SK-N-SH (cell line): ENCODE measurements around the gene ZNF180. TPM values are rescaled to one million over a fixed set of nuclear protein-coding genes. Genes with fewer than 3 reads are reported as not detected.

Experiments used
- CTCF ChIA-PET: fragments of 300-600, 350-600 bp; formaldehyde crosslinking; extraction: SDS; loops from one replicate; lab custom pipeline; 2021; lab: Yijun Ruan, JAX
- POLR2A ChIA-PET: fragments of 350-600 bp; sonication (Branson Sonifier 250); formaldehyde crosslinking; extraction: SDS; loops from one replicate; lab custom pipeline; 2020; ENCODE audit warnings: antibody characterized with exemption, inconsistent platforms; lab: Yijun Ruan, JAX
- DNase-seq: peaks from one replicate; pipeline ENCODE4 v3.0.0; 2012
- H2AFZ ChIP-seq: fragments of 200-600 bp; sonication (generic); 2 replicates; pipeline ENCODE4 v1.8.1; 2016; ENCODE audit warnings: antibody characterized with exemption, mild to moderate bottlenecking, low read depth
- H3F3A ChIP-seq: fragments of 200-600 bp; sonication (generic); replicated peaks from 2 replicates; pipeline ENCODE3; 2016; ENCODE audit warnings: antibody characterized with exemption, mild to moderate bottlenecking; ENCODE audit not compliant: insufficient read depth
- H3K27ac ChIP-seq, 2 experiments: fragments of 200-500 bp in 1 of 2; fragments of 200-600 bp in 1 of 2; sonication (Bioruptor generic) in 1 of 2; sonication (generic), shearing (Covaris generic) in 1 of 2; 2 replicates each; pipeline versions ENCODE4 v1.5.1 to v1.6.1; 2014 to 2016; ENCODE audit warnings: low read depth in 2 of 2, inconsistent platforms in 1 of 2, low read length in 1 of 2, mild to moderate bottlenecking in 1 of 2, mixed read lengths in 1 of 2
- H3K27me3 ChIP-seq: fragments of 200-600 bp; sonication (generic), shearing (Covaris generic); 2 replicates; pipeline ENCODE4 v1.6.1; 2016; ENCODE audit warnings: mixed run types; ENCODE audit not compliant: insufficient read depth
- H3K36me3 ChIP-seq, 2 experiments: fragments of 200-500 bp in 1 of 2; fragments of 200-600 bp in 1 of 2; sonication (Bioruptor generic) in 1 of 2; sonication (generic) in 1 of 2; replicated peaks in 1 of 2; 2 replicates each; pipeline versions ENCODE3 to v1.5.1; 2014 to 2016; ENCODE audit warnings: low read length in 1 of 2, mild to moderate bottlenecking in 1 of 2; ENCODE audit not compliant: insufficient read depth in 2 of 2, control insufficient read depth in 1 of 2
- H3K4me1 ChIP-seq, 2 experiments: fragments of 200-500 bp in 1 of 2; fragments of 200-600 bp in 1 of 2; sonication (Bioruptor generic) in 1 of 2; sonication (generic), shearing (Covaris generic) in 1 of 2; 2 replicates each; pipeline versions ENCODE4 v1.5.1 to v1.6.1; 2014 to 2016; ENCODE audit warnings: low read depth in 1 of 2, low read length in 1 of 2, mixed run types in 1 of 2; ENCODE audit not compliant: insufficient read depth in 2 of 2, control insufficient read depth in 1 of 2
- H3K4me2 ChIP-seq: fragments of 200-600 bp; sonication (generic), shearing (Covaris generic); 2 replicates; pipeline ENCODE4 v1.6.1; 2017; ENCODE audit warnings: mixed run types
- H3K4me3 ChIP-seq, 2 experiments: fragments of 200-500 bp in 1 of 2; fragments of 200-600 bp in 1 of 2; sonication (Bioruptor generic) in 1 of 2; sonication (generic), shearing (Covaris generic) in 1 of 2; 2 replicates each; pipeline versions ENCODE4 v1.5.1 to v1.8.1; 2014 to 2016; ENCODE audit warnings: low read depth in 2 of 2, inconsistent platforms in 1 of 2, low read length in 1 of 2, mild to moderate bottlenecking in 1 of 2, mixed read lengths in 1 of 2, moderate library complexity in 1 of 2
- H3K79me2 ChIP-seq: fragments of 200-600 bp; sonication (generic); 2 replicates; pipeline ENCODE4 v1.8.1; 2017; ENCODE audit warnings: mild to moderate bottlenecking; ENCODE audit not compliant: insufficient read depth
- H3K9ac ChIP-seq: fragments of 200-600 bp; sonication (generic); 2 replicates; pipeline ENCODE4 v1.6.1; 2017; ENCODE audit warnings: mixed run types
- H3K9me2 ChIP-seq: fragments of 200-600 bp; sonication (generic); 2 replicates; pipeline ENCODE4 v1.6.1; 2017; ENCODE audit warnings: mixed run types
- H3K9me3 ChIP-seq: fragments of 200-600 bp; sonication (generic); 2 replicates; pipeline ENCODE4 v1.6.1; 2017; ENCODE audit warnings: mixed run types, mild to moderate bottlenecking, moderate library complexity
- H4K20me1 ChIP-seq: fragments of 200-600 bp; sonication (generic); 2 replicates; pipeline ENCODE4 v1.6.1; 2017; ENCODE audit warnings: mild to moderate bottlenecking, mixed run types; ENCODE audit not compliant: insufficient read depth
- CHD2 ChIP-seq: fragments of 150-350 bp; IDR thresholded peaks from 2 replicates; pipeline ENCODE4 v1.6.1; 2018; ENCODE audit warnings: low read length; ENCODE audit not compliant: partially characterized antibody
- FOSL2 ChIP-seq: IDR thresholded peaks from 2 replicates; pipeline ENCODE4 v1.4.0; 2012; ENCODE audit warnings: low read depth, mild to moderate bottlenecking, moderate library complexity, borderline replicate concordance
- GATA2 ChIP-seq: sonication (generic); formaldehyde crosslinking; IDR thresholded peaks from 2 replicates; pipeline ENCODE4 v1.5.0; 2020; ENCODE audit warnings: mild to moderate bottlenecking, missing genetic modification reagents
- MEF2A ChIP-seq: IDR thresholded peaks from 2 replicates; pipeline ENCODE4 v1.4.0; 2012; ENCODE audit warnings: low read depth, borderline replicate concordance
- NFIC ChIP-seq: IDR thresholded peaks from 2 replicates; pipeline ENCODE4 v1.4.0; 2012; ENCODE audit warnings: borderline replicate concordance
- RAD21 ChIP-seq: IDR thresholded peaks from 2 replicates; pipeline ENCODE4 v1.6.1; 2012; ENCODE audit warnings: mild to moderate bottlenecking, low read length
- RFX5 ChIP-seq: IDR thresholded peaks from 2 replicates; pipeline ENCODE4 v1.6.1; 2012; ENCODE audit warnings: mild to moderate bottlenecking, improper control_type of control experiment, low read length
- SIN3A ChIP-seq: IDR thresholded peaks from 2 replicates; pipeline ENCODE4 v1.6.1; 2012; ENCODE audit warnings: low read depth, mild to moderate bottlenecking, low read length, moderate library complexity, borderline replicate concordance
- TAF1 ChIP-seq: IDR thresholded peaks from 2 replicates; pipeline ENCODE4 v1.6.1; 2012; ENCODE audit warnings: low read depth, mild to moderate bottlenecking, low read length, moderate library complexity, borderline replicate concordance
- YY1 ChIP-seq: IDR thresholded peaks from 2 replicates; pipeline ENCODE4 v1.4.0; 2012; ENCODE audit warnings: low read depth, mild to moderate bottlenecking
- WGBS: methylation state at CpG from one replicate; pipeline ENCODE4 v1.1.6; 2017; ENCODE audit warnings: low lambda C conversion rate; 5-methylcytosine and 5-hydroxymethylcytosine counted together
- polyA plus RNA-seq, 3 experiments: library from polyadenylated mRNA; depleted of rRNA; stranded (reverse); fragments of >200 nt; gene quantifications; 2 replicates each; pipeline ENCODE4 v1.2.3, GENCODE V29; 2012
- TF ChIP-seq, protein P1 (sequence below): IDR thresholded peaks from 2 replicates; pipeline ENCODE4 v1.4.0; 2012; ENCODE audit warnings: low read depth, borderline replicate concordance
- TF ChIP-seq, protein P2 (sequence below): IDR thresholded peaks from 2 replicates; pipeline ENCODE4 v1.4.0; 2012; ENCODE audit warnings: low read depth
- TF ChIP-seq, protein P3 (sequence below): fragments of 200-600 bp; sonication (generic); IDR thresholded peaks from 2 replicates; pipeline ENCODE4 v1.6.1; 2017; ENCODE audit warnings: antibody characterized with exemption, mild to moderate bottlenecking, moderate library complexity

Gene ZNF180
- polyA plus RNA-seq, 1 of the 3 experiments (the other 2 are of a cell fraction): 1.5 TPM

DNA sequence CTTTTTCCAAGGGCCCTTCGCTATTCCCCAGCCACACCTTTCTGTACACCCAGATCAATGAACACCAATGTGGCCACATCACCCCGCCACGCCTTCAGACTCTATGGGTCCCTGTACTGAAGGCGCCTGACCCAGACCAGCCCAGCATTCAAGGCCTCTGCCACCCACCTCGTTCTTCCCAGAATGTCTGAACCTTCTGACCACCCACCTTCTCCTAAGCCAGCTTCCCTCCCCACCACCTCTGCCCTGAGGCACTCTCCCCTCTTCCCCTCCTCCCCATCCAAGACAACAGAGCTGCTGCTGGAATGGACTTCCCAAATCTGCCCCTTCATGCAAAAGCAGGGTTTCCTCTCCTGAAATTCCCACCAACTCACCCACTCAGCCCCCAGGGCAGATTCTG lies 32.5 kb upstream of the ZNF180 start:
- H3K27me3 ChIP-seq: peaks cover 54% of the 10 kb centered on the region; the same call in 1 of the 2 replicates
- CTCF ChIA-PET: interaction anchor here (1.3 kb wide), 1 partner anchor 38 kb away, joined by 3 read pairs; no protein-coding TSS in a partner anchor
- H3K4me1 ChIP-seq: no peaks in the 10 kb centered on the region
- H3K9me2 ChIP-seq: no peaks in the 10 kb centered on the region
- H3F3A ChIP-seq: no peaks in the 10 kb centered on the region
- no peak overlapping the region for H3K27ac ChIP-seq
- WGBS: 9% methylated on average over 5 of the region's 5 CpGs
- H3K36me3 ChIP-seq: no peaks in the 10 kb centered on the region
- DNase-seq: no peak
- H3K9me3 ChIP-seq: no peaks in the 10 kb centered on the region
- TF ChIP-seq GATA2 (no peak), RFX5 (no peak), NFIC (no peak), FOSL2 (no peak), SIN3A (no peak)
- TF ChIP-seq, protein P1, sequence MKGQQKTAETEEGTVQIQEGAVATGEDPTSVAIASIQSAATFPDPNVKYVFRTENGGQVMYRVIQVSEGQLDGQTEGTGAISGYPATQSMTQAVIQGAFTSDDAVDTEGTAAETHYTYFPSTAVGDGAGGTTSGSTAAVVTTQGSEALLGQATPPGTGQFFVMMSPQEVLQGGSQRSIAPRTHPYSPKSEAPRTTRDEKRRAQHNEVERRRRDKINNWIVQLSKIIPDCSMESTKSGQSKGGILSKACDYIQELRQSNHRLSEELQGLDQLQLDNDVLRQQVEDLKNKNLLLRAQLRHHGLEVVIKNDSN: no peak
- no peaks in the 10 kb centered on the region for H3K79me2 ChIP-seq
- H3K4me3 ChIP-seq: no peak overlapping the region
- POLR2A ChIA-PET: no interaction called here
- no peak overlapping the region for H2AFZ ChIP-seq
- H4K20me1 ChIP-seq: no peaks in the 10 kb centered on the region
- H3K9ac ChIP-seq: no peak overlapping the region
- no peak overlapping the region for H3K4me2 ChIP-seq

DNA sequence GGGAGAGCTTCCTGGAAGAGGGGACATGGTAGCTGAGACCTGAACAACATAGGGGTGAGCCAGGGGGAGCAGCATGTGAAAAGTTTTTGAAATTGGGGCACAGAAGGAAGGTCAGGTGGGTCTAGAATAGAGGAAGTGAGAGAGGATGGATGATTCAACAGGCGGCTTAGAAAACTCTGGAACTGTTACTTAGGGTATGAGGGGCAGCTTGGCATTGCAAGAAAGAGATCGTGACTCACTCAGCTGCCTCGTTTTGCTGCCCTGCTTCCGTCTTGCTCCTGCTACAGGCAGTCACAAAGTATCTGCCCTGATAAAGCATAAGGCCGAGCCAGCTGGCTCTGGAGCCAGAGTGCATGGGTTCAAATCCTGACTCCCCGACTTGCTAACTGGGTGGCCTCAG lies 30.5 kb upstream of the ZNF180 start:
- no peak overlapping the region for H3K4me3 ChIP-seq
- H3K9me2 ChIP-seq: no peaks in the 10 kb centered on the region
- WGBS: 17% methylated on average over 4 of the region's 6 CpGs
- no peaks in the 10 kb centered on the region for H4K20me1 ChIP-seq
- peaks cover 73% of the 10 kb centered on the region; the same call in 1 of the 2 replicates for H3K27me3 ChIP-seq
- no peak overlapping the region for H2AFZ ChIP-seq
- H3K79me2 ChIP-seq: no peaks in the 10 kb centered on the region
- no peaks in the 10 kb centered on the region for H3K36me3 ChIP-seq
- H3K9me3 ChIP-seq: no peaks in the 10 kb centered on the region
- CTCF ChIA-PET: interaction anchor here (1.7 kb wide), 1 partner anchor 126 kb away, joined by 7 read pairs; no protein-coding TSS in a partner anchor
- H3K4me1 ChIP-seq: no peaks in the 10 kb centered on the region
- no peak for DNase-seq
- TF ChIP-seq YY1 (no peak), MEF2A (no peak), CHD2 (no peak), TAF1 (no peak), RAD21 (no peak)
- TF ChIP-seq, protein P2, sequence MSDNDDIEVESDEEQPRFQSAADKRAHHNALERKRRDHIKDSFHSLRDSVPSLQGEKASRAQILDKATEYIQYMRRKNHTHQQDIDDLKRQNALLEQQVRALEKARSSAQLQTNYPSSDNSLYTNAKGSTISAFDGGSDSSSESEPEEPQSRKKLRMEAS: no peak
- TF ChIP-seq, protein P3, sequence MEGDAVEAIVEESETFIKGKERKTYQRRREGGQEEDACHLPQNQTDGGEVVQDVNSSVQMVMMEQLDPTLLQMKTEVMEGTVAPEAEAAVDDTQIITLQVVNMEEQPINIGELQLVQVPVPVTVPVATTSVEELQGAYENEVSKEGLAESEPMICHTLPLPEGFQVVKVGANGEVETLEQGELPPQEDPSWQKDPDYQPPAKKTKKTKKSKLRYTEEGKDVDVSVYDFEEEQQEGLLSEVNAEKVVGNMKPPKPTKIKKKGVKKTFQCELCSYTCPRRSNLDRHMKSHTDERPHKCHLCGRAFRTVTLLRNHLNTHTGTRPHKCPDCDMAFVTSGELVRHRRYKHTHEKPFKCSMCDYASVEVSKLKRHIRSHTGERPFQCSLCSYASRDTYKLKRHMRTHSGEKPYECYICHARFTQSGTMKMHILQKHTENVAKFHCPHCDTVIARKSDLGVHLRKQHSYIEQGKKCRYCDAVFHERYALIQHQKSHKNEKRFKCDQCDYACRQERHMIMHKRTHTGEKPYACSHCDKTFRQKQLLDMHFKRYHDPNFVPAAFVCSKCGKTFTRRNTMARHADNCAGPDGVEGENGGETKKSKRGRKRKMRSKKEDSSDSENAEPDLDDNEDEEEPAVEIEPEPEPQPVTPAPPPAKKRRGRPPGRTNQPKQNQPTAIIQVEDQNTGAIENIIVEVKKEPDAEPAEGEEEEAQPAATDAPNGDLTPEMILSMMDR: no peak
- TF ChIP-seq, protein P1: no peak
- no peaks in the 10 kb centered on the region for H3F3A ChIP-seq
- no peak overlapping the region for H3K27ac ChIP-seq
- no peak overlapping the region for H3K4me2 ChIP-seq
- POLR2A ChIA-PET: no interaction called here
- H3K9ac ChIP-seq: no peak overlapping the region
